ENCODE measurements around the gene CDH13. TPM values are rescaled to one million over a fixed set of nuclear protein-coding genes. Genes with fewer than 3 reads are reported as not detected.

The CDH13 gene
- total RNA-seq, 4 donors from 2014 or later, result 12.5 to 35.9 (median 22.1) TPM

DNA sequence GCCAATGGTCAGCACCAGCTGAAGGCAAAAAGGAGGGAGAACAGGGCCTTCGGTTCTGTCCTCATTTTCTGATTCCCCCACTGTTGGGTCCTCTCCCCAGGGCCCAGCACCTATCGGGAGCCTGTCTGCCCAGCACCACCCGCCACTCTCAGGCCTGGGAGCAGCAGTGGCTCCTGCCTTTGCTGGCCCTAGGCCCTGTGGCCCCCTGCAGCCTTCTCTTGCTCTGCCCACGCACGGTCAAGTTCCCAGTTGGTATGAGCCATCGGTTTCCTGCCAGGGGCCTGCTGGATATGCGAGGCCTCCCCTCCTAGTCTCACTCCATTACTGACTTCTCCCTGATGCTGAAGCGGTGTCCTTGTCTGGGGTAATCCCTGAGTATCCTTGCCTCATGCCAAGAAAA is 1218.5 kb downstream of the CDH13 start:
- TF ChIP-seq, protein P1, sequence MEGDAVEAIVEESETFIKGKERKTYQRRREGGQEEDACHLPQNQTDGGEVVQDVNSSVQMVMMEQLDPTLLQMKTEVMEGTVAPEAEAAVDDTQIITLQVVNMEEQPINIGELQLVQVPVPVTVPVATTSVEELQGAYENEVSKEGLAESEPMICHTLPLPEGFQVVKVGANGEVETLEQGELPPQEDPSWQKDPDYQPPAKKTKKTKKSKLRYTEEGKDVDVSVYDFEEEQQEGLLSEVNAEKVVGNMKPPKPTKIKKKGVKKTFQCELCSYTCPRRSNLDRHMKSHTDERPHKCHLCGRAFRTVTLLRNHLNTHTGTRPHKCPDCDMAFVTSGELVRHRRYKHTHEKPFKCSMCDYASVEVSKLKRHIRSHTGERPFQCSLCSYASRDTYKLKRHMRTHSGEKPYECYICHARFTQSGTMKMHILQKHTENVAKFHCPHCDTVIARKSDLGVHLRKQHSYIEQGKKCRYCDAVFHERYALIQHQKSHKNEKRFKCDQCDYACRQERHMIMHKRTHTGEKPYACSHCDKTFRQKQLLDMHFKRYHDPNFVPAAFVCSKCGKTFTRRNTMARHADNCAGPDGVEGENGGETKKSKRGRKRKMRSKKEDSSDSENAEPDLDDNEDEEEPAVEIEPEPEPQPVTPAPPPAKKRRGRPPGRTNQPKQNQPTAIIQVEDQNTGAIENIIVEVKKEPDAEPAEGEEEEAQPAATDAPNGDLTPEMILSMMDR (IDR thresholded peaks at IDR 0.05), result no peak
- ATAC-seq (ENCODE audit: low FRiP score), result no peak
- DNase-seq (ENCODE audit: low spot score), result no peak

DNA sequence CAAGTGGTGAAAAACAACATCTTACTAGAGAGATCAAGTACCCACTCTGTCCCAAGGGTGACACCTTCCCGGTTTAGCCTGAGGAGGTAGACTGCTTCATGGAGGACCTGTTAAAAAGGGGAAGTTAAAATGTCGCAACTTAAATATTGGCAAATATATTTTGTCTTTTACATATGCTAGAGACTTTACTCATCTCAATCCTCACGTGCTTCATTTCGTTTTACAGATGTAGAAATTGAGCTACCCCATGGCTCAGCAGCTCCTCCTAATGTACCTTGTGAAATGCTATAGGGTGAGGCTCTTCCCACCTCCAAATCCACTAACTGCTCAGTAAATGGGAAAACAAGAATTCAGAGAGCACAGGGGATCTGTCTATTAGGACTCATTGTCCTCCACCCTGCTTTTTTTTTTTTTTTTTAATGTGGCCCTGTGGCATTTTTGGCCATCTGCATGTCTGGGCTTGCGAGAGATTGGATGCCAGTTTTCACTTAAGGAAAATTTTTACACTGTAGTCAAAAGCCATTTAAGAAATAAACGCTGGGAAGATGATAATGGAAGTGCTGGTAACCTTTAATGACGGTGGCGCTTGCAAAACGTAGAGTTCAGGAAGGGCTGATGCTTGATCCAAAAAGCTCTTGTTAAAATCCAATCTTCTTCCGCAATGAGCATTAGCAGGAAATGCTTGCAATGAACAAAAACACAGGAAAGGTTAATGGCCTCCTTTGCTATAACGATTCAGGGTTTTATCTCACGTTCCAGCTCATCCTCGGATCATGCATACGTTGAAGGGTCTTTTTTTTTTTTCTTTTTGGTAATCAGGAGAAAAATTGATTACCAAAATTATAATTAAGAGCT is 1220.8 kb downstream of the CDH13 start:
- TF ChIP-seq, protein P1 (IDR thresholded peaks at IDR 0.05), result no peak
- no peak for DNase-seq (ENCODE audit: low spot score)
- ATAC-seq (ENCODE audit: low FRiP score), result no peak

DNA sequence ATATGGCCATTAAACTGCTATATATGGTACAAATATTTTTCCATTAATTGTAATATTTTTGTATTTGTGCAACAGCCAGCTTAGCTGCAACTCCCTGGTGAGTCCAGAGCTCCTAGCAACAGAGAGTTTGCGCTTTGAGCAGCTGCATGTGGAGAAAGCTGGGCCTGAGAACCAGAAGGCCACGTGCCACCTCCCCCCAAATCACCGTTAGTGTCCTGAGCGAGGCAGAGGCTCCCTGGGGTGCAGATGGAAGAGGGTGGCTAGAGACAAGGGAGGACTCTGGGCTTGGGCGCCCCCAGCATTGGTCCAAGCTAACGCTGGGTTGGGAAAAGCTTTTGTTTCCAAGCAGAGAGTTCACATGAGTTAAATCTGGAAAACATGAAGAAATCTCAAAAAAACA is 1222.7 kb downstream of the CDH13 start:
- TF ChIP-seq, protein P1 (IDR thresholded peaks at IDR 0.05), result no peak
- ATAC-seq (ENCODE audit: low FRiP score), result no peak
- no peak for DNase-seq (ENCODE audit: low spot score)

Small RNAs within 50 kb of the gene (small RNA-seq; reads per million reads assigned to genes)
- not detected for gene AC099506.2
- gene MIR3182, result 0.64 reads per million
- not detected for gene MIR8058
